ENCODE measurements around the gene SLC6A18.

Gene SLC6A18

GRCh38 chr5:1240496-1241260 lies 15.5 kb downstream of the SLC6A18 start:
- DNase-seq = no peak

GRCh38 chr5:1241509-1242080 lies 16.4 kb downstream of the SLC6A18 start:
- no peak for DNase-seq

- no peak for DNase-seq
Measured at GRCh38 chr5:1242733-1243486, 17.7 kb downstream of the SLC6A18 start.

GRCh38 chr5:1243487-1244130 lies 18.4 kb downstream of the SLC6A18 start:
- DNase-seq = no peak

GRCh38 chr5:1244255-1244654 lies 19.1 kb downstream of the SLC6A18 start:
- no peak for DNase-seq

- DNase-seq = no peak
Measured at GRCh38 chr5:1244976-1245375, 19.8 kb downstream of the SLC6A18 start.

- DNase-seq = no peak
Measured at GRCh38 chr5:1245905-1246576, 20.9 kb downstream of the SLC6A18 start.

- no peak for DNase-seq
Measured at GRCh38 chr5:1246711-1247431, 21.7 kb downstream of the SLC6A18 start.

GRCh38 chr5:1247811-1248210 lies 22.6 kb downstream of the SLC6A18 start:
- DNase-seq = no peak

- no peak for DNase-seq
Measured at GRCh38 chr5:1249366-1250280, 24.4 kb downstream of the SLC6A18 start.

GRCh38 chr5:1251678-1252580 lies 26.7 kb downstream of the SLC6A18 start:
- DNase-seq = no peak

GRCh38 chr5:1252681-1253080 lies 27.5 kb downstream of the SLC6A18 start:
- no peak for DNase-seq

GRCh38 chr5:1253456-1254105 lies 28.4 kb downstream of the SLC6A18 start:
- DNase-seq = no peak

GRCh38 chr5:1254196-1254595 lies 29.0 kb downstream of the SLC6A18 start:
- DNase-seq = no peak

- DNase-seq = peak; percentile 49
Measured at GRCh38 chr5:1255081-1255561, 29.9 kb downstream of the SLC6A18 start.

GRCh38 chr5:1256776-1257175 lies 31.6 kb downstream of the SLC6A18 start:
- DNase-seq = no peak

GRCh38 chr5:1257363-1257762 lies 32.2 kb downstream of the SLC6A18 start:
- no peak for DNase-seq

- no peak for DNase-seq
Measured at GRCh38 chr5:1257841-1258240, 32.7 kb downstream of the SLC6A18 start.

- DNase-seq = no peak
Measured at GRCh38 chr5:1259806-1260480, 34.8 kb downstream of the SLC6A18 start.

Measured in activated effector memory CD4-positive, alpha-beta T cell treated with Interleukin-2 at 50 U/mL for 16 hours (primary cell).